DMS 273 (cell line): ENCODE measurements around the gene OR13H1.
"Not testable (repeated sequence)": the region's sequence is repeated elsewhere in the genome, so short reads cannot be mapped to it uniquely, and the experiment has no call there.

Source experiments
- DNase-seq: peaks from one replicate; lab custom pipeline; 2025; ENCODE audit not compliant: unreplicated experiment; lab: John Stamatoyannopoulos, UW

OR13H1 gene

DNA sequence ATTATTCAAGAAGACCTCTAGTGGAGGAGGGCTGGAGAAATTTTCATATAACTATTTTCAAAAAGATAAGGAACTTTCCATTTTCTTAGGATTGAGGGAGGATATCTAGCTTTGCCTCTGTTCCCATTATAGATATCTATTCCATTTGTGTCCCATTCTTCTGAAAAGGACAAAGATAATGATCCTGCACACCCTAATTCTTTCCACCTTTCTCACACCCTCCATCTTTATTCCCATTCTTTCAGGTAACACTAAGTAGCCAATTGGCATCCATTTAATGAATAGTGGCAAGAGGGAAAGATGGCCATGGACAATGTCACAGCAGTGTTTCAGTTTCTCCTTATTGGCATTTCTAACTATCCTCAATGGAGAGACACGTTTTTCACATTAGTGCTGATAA lies at the start of gene OR13H1:
TSS of gene OR13H1 (plus strand) at position 301 of the 400 bp plus-strand sequence. CDS start at position 301, 0 bp downstream.
- no peak for DNase-seq

- not testable (repeated sequence) for DNase-seq
These were observed 42.3 kb upstream of the OR13H1 start for GRCh38 chrX:131501556-131501955.

DNA sequence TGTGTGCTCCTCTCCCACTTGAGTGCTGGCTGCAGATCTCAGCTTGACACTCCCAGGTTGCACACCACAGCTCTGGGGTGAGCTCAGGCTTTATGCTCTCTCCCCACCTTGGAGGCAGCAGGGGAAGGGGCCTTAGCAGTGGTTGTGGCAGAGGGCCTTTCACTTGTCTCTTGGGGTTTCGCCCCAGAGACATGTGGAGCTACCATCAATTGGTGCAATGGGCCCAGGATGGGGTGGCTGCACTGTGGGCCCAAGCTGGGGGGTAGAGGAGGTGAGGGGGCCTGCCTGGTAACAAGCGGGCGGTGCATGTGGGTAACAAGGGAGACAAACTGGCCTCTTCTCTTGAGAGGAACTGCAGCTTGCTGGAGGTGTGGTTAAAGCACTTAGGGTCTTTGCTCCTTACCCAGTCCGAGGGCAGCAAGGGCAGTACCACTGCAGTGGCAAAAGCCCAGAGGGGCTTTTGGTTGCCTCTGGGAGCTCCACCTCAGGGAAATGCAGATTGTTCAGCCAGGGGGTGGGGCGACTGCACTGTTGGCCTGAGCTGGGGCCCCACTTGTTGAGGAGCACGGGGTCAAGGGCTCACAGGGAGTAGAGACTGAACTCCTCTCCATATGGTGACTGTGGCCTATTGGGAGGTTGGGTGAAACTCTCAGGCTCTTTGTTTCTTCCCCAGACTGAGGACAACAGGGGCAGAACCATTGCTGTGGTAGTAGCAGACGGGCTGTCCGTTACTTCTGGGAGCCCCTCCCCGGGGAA lies 30.5 kb upstream of the OR13H1 start:
- DNase-seq = no peak

GRCh38 chrX:131521824-131522223 lies 22.1 kb upstream of the OR13H1 start:
- DNase-seq = no peak

DNA sequence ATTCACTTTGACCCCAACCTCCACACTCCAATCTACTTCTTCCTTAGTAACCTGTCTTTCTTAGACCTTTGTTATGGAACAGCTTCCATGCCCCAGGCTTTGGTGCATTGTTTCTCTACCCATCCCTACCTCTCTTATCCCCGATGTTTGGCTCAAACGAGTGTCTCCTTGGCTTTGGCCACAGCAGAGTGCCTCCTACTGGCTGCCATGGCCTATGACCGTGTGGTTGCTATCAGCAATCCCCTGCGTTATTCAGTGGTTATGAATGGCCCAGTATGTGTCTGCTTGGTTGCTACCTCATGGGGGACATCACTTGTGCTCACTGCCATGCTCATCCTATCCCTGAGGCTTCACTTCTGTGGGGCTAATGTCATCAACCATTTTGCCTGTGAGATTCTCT lies 344 bp downstream of the OR13H1 start:
- DNase-seq = no peak

DNA sequence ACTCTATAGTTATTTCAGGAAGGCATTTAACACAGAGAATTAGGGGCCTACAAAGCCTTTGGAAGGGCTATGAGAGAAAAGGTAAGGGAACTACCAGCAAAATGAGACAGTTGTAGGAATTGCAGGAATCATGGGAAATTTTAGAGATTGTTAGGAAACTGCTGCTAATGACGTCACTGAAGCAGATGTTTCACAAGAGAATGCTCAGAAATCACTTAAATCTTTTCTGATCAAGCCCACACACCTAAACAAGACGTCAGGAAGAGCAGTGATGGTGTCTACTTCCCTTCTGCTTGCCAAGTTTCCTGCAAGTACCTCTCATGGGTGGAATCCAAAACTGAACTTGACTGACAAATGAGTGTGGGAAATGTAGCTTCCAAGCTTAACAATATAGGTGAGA lies 5.1 kb downstream of the OR13H1 start:
- DNase-seq = no peak

DNA sequence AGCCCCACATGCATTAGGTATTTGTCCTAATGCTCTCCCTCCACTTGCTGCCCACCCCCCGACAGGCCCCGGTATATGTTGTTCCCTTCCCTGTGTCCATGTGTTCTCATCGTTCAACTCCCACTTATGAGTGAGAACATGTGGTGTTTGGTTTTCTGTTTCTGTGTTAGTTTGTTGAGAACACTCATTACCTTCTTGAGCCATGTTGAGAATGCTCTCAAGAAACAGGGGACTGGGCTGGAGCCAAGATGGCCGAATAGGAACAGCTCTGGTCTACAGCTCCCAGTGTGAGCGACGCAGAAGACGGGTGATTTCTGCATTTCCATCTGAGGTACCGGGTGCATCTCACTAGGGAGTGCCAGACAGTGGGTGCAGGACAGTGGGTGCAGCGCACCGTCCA lies 8.6 kb downstream of the OR13H1 start:
- DNase-seq = not testable (repeated sequence)

GRCh38 chrX:131558562-131558961 lies 14.7 kb downstream of the OR13H1 start:
- no peak for DNase-seq

DNA sequence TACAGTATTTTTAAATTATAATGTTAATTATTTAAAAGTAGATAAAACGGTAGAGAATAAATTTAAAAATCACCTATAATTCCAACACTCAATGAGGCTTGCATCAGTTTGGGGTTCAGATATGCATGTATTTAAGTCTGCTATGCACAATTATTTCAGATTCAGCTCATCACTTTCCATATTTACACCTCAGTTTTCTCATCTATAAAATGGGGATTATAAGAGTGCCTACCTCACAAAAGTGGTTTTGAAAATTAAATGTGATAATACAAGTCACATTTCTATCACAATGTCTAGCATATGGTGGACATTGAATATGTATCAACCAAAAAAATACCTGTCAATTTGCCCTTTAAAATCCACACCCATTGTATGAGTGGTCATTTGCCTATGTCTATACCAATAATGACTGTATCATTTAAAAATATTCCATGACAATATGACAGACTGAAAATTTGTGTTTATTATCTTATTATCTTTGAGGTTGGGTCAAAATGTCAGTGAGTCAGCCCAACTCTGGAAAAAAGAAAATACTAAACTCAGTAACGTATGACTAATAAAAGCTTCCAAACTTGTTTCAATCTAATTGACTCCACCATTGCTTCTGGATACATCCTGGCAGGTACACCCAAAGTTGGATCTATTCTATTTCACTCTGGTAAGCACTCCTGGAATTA lies 20.8 kb downstream of the OR13H1 start:
- no peak for DNase-seq

GRCh38 chrX:131565909-131566308 lies 22.0 kb downstream of the OR13H1 start:
- DNase-seq = no peak

GRCh38 chrX:131571348-131571747 lies 27.5 kb downstream of the OR13H1 start:
- no peak for DNase-seq

DNA sequence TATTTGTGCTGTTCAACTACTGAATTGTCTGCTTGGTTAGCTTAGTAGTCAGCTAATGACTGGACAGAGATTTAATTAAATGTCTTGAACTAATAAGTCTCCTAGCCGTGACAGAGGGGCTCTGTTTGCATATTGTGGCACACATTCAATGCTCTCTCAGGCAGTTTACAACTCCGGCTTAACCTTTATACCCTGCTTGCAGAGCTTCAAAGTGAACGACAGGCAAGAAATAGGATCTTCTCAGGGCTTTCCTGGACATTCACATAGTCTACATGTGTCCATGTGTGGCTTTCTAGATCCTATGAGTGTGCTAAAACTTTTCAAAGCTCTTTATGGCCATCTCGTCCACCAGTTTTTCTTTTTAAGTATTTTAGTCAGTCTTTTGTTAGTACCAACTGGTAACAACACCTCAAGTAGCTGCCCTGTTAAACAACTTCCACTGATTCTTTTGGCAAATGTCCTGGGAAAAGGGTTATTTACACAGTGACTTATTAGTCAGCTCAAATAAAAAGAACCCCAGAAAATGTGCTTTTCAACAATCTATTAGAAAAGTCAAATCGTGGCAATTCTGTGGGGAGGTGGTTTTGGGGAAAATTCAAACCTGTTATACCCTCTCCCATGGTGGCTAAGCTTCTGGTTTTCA lies 28.6 kb downstream of the OR13H1 start:
- no peak for DNase-seq

- no peak for DNase-seq
These were observed 33.5 kb downstream of the OR13H1 start for GRCh38 chrX:131577413-131577812.

DNA sequence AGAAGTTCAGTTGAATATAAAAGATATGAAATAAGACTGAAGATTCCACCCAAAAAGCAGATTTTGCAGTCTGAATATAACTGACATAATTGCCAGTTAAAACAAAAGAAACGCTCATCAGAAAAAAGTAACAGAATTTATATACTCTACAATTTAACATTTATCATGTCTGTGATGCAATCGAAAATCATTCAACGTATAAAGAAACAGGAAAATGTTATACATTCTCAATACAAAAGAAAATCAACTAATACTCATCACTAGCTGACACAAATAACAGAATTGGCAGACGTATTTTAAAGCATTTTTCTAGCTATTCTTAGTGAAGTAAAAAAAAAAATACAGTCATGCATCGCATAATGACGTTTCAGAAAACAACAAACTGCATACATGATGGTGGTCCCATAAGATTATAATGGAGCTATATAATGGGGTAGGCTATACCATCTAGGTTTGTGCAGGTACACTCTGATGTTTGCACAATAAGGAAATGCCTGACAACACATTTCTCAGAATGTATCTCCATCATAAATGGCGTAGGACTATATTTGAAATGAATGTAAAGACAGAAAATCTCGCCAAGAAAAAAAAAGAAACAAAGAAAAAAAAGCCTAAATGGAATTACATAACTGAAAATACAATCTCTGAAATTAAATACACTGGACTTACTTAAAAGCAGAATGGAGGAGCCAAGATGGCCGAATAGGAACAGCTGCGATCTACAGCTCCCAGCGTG lies 34.3 kb downstream of the OR13H1 start:
- DNase-seq = no peak

GRCh38 chrX:131578735-131579367 lies 35.0 kb downstream of the OR13H1 start:
- DNase-seq = not testable (repeated sequence)

- no peak for DNase-seq
These were observed 45.1 kb downstream of the OR13H1 start for GRCh38 chrX:131588995-131589394.
